Stimulated activated naive B cell treated with anti-CD40 and anti-IgM and Interleukin-4, amounts not matched to agents 10 μg/mL and 1 μg/mL and 100 μg/mL, for 72 hours (primary cell): ENCODE results near the gene EFNA4.

Experiments
- ATAC-seq, 2 donors: fragments of 150-1000 bp; cut with Tn5 transposase; replicated peaks; 2 replicates each; pipeline ENCODE4 v1.10.0; 2021; ENCODE audit warnings: moderate library complexity in 1 of 2
- DNase-seq: peaks from one replicate; pipeline ENCODE4 v3.0.0; 2021
- H3K27ac Mint-ChIP-seq: one replicate; pipeline ENCODE4 v1.8.0; 2022; ENCODE audit warnings: mild to moderate bottlenecking, mixed read lengths
- H3K27me3 Mint-ChIP-seq, 2 donors: one replicate each; pipeline ENCODE4 v1.8.0; 2022; ENCODE audit warnings: mixed read lengths in 2 of 2
- H3K36me3 Mint-ChIP-seq, 2 donors: one replicate each; pipeline ENCODE4 v1.8.0; 2022; ENCODE audit warnings: mixed read lengths in 2 of 2, mild to moderate bottlenecking in 1 of 2
- H3K4me1 Mint-ChIP-seq, 2 donors: one replicate each; pipeline ENCODE4 v1.8.0; 2022; ENCODE audit warnings: mixed read lengths in 2 of 2, mild to moderate bottlenecking in 1 of 2
- H3K4me3 Mint-ChIP-seq, 2 donors: one replicate each; pipeline ENCODE4 v1.8.0; 2022; ENCODE audit warnings: mild to moderate bottlenecking in 2 of 2, mixed read lengths in 2 of 2, moderate library complexity in 1 of 2
- H3K9me3 Mint-ChIP-seq, 2 donors: one replicate each; pipeline ENCODE4 v1.8.0; 2022; ENCODE audit warnings: mixed read lengths in 2 of 2, mild to moderate bottlenecking in 1 of 2

The EFNA4 gene

GRCh38 chr1:155052439-155053395 lies 10.8 kb upstream of the EFNA4 start:
- DNase-seq (no peak), ATAC-seq (no peak)
- Mint-ChIP-seq H3K27ac (no peak overlapping the region), H3K36me3 (peaks cover 20 to 22% of the 10 kb centered on the region in 2 donors), H3K4me1 (peaks cover 25 to 34% of the 10 kb centered on the region in 2 donors), H3K27me3 (no peaks in the 10 kb centered on the region), H3K4me3 (peak overlapping the region; percentile 86), H3K9me3 (no peaks in the 10 kb centered on the region)

- DNase-seq = no peak
- no peak overlapping the region for H3K27ac Mint-ChIP-seq
- H3K27me3 Mint-ChIP-seq = no peaks in the 10 kb centered on the region
- H3K4me1 Mint-ChIP-seq = peaks cover 25 to 34% of the 10 kb centered on the region in 2 donors
- no peak for ATAC-seq
- no peaks in the 10 kb centered on the region for H3K9me3 Mint-ChIP-seq
- no peak overlapping the region for H3K4me3 Mint-ChIP-seq
- H3K36me3 Mint-ChIP-seq = peaks cover 29 to 31% of the 10 kb centered on the region in 2 donors
Observed at GRCh38 chr1:155053531-155054105, 9.9 kb upstream of the EFNA4 start.

GRCh38 chr1:155057104-155057503 lies 6.4 kb upstream of the EFNA4 start:
- Mint-ChIP-seq H3K4me3 (no peak overlapping the region), H3K27me3 (peaks cover 0 to 4% of the 10 kb centered on the region in 2 donors), H3K36me3 (peaks cover 34 to 41% of the 10 kb centered on the region in 2 donors), H3K4me1 (peaks cover 18 to 23% of the 10 kb centered on the region in 2 donors), H3K9me3 (no peaks in the 10 kb centered on the region), H3K27ac (no peak overlapping the region)
- ATAC-seq (no peak), DNase-seq (no peak)

GRCh38 chr1:155057788-155058211 lies 5.7 kb upstream of the EFNA4 start:
- H3K4me3 Mint-ChIP-seq = no peak overlapping the region
- peaks cover 34 to 41% of the 10 kb centered on the region in 2 donors for H3K36me3 Mint-ChIP-seq
- H3K4me1 Mint-ChIP-seq = peaks cover 15 to 23% of the 10 kb centered on the region in 2 donors
- DNase-seq = no peak
- peaks cover 0 to 4% of the 10 kb centered on the region in 2 donors for H3K27me3 Mint-ChIP-seq
- H3K9me3 Mint-ChIP-seq = no peaks in the 10 kb centered on the region
- H3K27ac Mint-ChIP-seq = no peak overlapping the region
- no peak for ATAC-seq

GRCh38 chr1:155060736-155061135 lies 2.8 kb upstream of the EFNA4 start:
- Mint-ChIP-seq H3K27ac (no peak overlapping the region), H3K36me3 (peaks cover 24 to 37% of the 10 kb centered on the region in 2 donors), H3K4me3 (no peak overlapping the region), H3K27me3 (peaks cover 0 to 4% of the 10 kb centered on the region in 2 donors), H3K4me1 (peaks cover 21 to 35% of the 10 kb centered on the region in 2 donors), H3K9me3 (no peaks in the 10 kb centered on the region)
- DNase-seq = no peak
- no peak for ATAC-seq

- Mint-ChIP-seq H3K36me3 (peaks cover 21 to 35% of the 10 kb centered on the region in 2 donors), H3K9me3 (no peaks in the 10 kb centered on the region), H3K4me3 (peak overlapping the region in 1 of 2 donors; percentile 28), H3K27me3 (peaks cover 0 to 4% of the 10 kb centered on the region in 2 donors), H3K4me1 (peaks cover 27 to 42% of the 10 kb centered on the region in 2 donors), H3K27ac (peak overlapping the region; percentile 31)
- DNase-seq (peak; percentile 93), ATAC-seq (peak; percentile 70 to 72)
Observed at GRCh38 chr1:155061381-155062150, 2.0 kb upstream of the EFNA4 start.

GRCh38 chr1:155062151-155062686 lies 1.3 kb upstream of the EFNA4 start:
- Mint-ChIP-seq H3K27me3 (peaks cover 0 to 4% of the 10 kb centered on the region in 2 donors), H3K36me3 (peaks cover 25 to 37% of the 10 kb centered on the region in 2 donors), H3K4me1 (peaks cover 31 to 48% of the 10 kb centered on the region in 2 donors), H3K27ac (peak overlapping the region; percentile 75), H3K9me3 (no peaks in the 10 kb centered on the region), H3K4me3 (peak overlapping the region; percentile 50 to 85)
- ATAC-seq (no peak), DNase-seq (no peak)

- H3K4me1 Mint-ChIP-seq = peaks cover 31 to 52% of the 10 kb centered on the region in 2 donors
- H3K27me3 Mint-ChIP-seq = peaks cover 0 to 4% of the 10 kb centered on the region in 2 donors
- H3K9me3 Mint-ChIP-seq = no peaks in the 10 kb centered on the region
- peak; percentile 68 for DNase-seq
- H3K4me3 Mint-ChIP-seq = peak overlapping the region; percentile 85 to 88
- H3K27ac Mint-ChIP-seq = no peak overlapping the region
- H3K36me3 Mint-ChIP-seq = peaks cover 24 to 34% of the 10 kb centered on the region in 2 donors
- ATAC-seq = peak; percentile 47 to 54
Observed at GRCh38 chr1:155062702-155063411, 683 bp upstream of the EFNA4 start.

- H3K36me3 Mint-ChIP-seq = peaks cover 20 to 34% of the 10 kb centered on the region in 2 donors
- no peak for DNase-seq
- peak overlapping the region; percentile 65 for H3K27ac Mint-ChIP-seq
- peak overlapping the region; percentile 82 to 85 for H3K4me3 Mint-ChIP-seq
- peak; percentile 6 to 18 for ATAC-seq
- no peaks in the 10 kb centered on the region for H3K9me3 Mint-ChIP-seq
- peaks cover 0 to 4% of the 10 kb centered on the region in 2 donors for H3K27me3 Mint-ChIP-seq
- peaks cover 34 to 52% of the 10 kb centered on the region in 2 donors for H3K4me1 Mint-ChIP-seq
Observed at GRCh38 chr1:155064111-155064831, 731 bp downstream of the EFNA4 start.

- DNase-seq (no peak), ATAC-seq (no peak)
- Mint-ChIP-seq H3K36me3 (peaks cover 22 to 34% of the 10 kb centered on the region in 2 donors), H3K9me3 (no peaks in the 10 kb centered on the region), H3K27ac (no peak overlapping the region), H3K4me3 (peak overlapping the region; percentile 82 to 85), H3K4me1 (peaks cover 37 to 53% of the 10 kb centered on the region in 2 donors), H3K27me3 (peaks cover 0 to 4% of the 10 kb centered on the region in 2 donors)
Observed at GRCh38 chr1:155064832-155065429, 1.4 kb downstream of the EFNA4 start.

- no peaks in the 10 kb centered on the region for H3K27me3 Mint-ChIP-seq
- DNase-seq (no peak), ATAC-seq (no peak)
- H3K9me3 Mint-ChIP-seq = no peaks in the 10 kb centered on the region
- peaks cover 41 to 64% of the 10 kb centered on the region in 2 donors for H3K4me1 Mint-ChIP-seq
- H3K27ac Mint-ChIP-seq = peak overlapping the region; percentile 25
- no peak overlapping the region for H3K4me3 Mint-ChIP-seq
- H3K36me3 Mint-ChIP-seq = peaks cover 17 to 28% of the 10 kb centered on the region in 2 donors
Observed at GRCh38 chr1:155066777-155067176, 3.2 kb downstream of the EFNA4 start.

- Mint-ChIP-seq H3K36me3 (peaks cover 17 to 28% of the 10 kb centered on the region in 2 donors), H3K9me3 (no peaks in the 10 kb centered on the region), H3K4me3 (no peak overlapping the region), H3K27ac (no peak overlapping the region), H3K4me1 (peaks cover 44 to 58% of the 10 kb centered on the region in 2 donors), H3K27me3 (no peaks in the 10 kb centered on the region)
- ATAC-seq (no peak), DNase-seq (no peak)
Observed at GRCh38 chr1:155068599-155068998, 5.1 kb downstream of the EFNA4 start.
